H1 (cell line): ENCODE data around the gene AGFG2. TPM values are rescaled to one million over a fixed set of nuclear protein-coding genes. Genes with fewer than 3 reads are reported as not detected.

Experiments
- CTCF ChIA-PET: fragments of 300-600 bp; sonication (Branson Sonifier 250); formaldehyde crosslinking; loops from one replicate; lab custom pipeline; 2021; ENCODE audit not compliant: partially characterized antibody; lab: Charles Lee
- POLR2A ChIA-PET: fragments of 300-600 bp; sonication (Branson Sonifier 250); formaldehyde crosslinking; loops from one replicate; lab custom pipeline; 2021; ENCODE audit warnings: inconsistent platforms; ENCODE audit not compliant: partially characterized antibody; lab: Charles Lee
- DNase-seq, 2 experiments: peaks; one replicate each; pipeline versions ENCODE4 v3.0.0 to v3.0.0-alpha.2; 2010 to 2022; ENCODE audit warnings: low spot score in 2 of 2, low read depth in 1 of 2, mixed read lengths in 1 of 2
- FAIRE-seq: peaks from 2 replicates; lab custom pipeline; 2011; peaks lifted over from hg19 to GRCh38; lab: Jason Lieb, UNC
- H2AFZ ChIP-seq: 2 replicates; pipeline ENCODE4 v1.8.1; 2012; ENCODE audit warnings: low read length, inconsistent platforms
- H2AK5ac ChIP-seq: 2 replicates; pipeline ENCODE4 v1.6.1; 2013; ENCODE audit warnings: low read depth, low read length
- H2BK120ac ChIP-seq: replicated peaks from 2 replicates; pipeline ENCODE3; 2013; ENCODE audit warnings: low read depth, low read length, inconsistent platforms
- H2BK12ac ChIP-seq: 2 replicates; pipeline ENCODE4 v1.6.1; 2013; ENCODE audit warnings: low read depth, low read length
- H2BK15ac ChIP-seq: 2 replicates; pipeline ENCODE4 v1.6.1; 2013; ENCODE audit warnings: low read length
- H2BK20ac ChIP-seq: 2 replicates; pipeline ENCODE4 v1.6.1; 2013; ENCODE audit warnings: low read length
- H2BK5ac ChIP-seq: 2 replicates; pipeline ENCODE4 v1.6.1; 2013; ENCODE audit warnings: low read depth, low read length
- H3K14ac ChIP-seq: 2 replicates; pipeline ENCODE4 v1.6.1; 2013; ENCODE audit warnings: inconsistent platforms; ENCODE audit not compliant: insufficient read length
- H3K18ac ChIP-seq: 2 replicates; pipeline ENCODE4 v1.6.1; 2013; ENCODE audit warnings: low read length; ENCODE audit errors: extremely low read depth
- H3K23ac ChIP-seq: 2 replicates; pipeline ENCODE4 v1.6.1; 2013; ENCODE audit warnings: inconsistent platforms; ENCODE audit not compliant: insufficient read length
- H3K23me2 ChIP-seq: 2 replicates; pipeline ENCODE4 v1.6.1; 2013; ENCODE audit warnings: low read depth, low read length
- H3K27ac ChIP-seq: 2 replicates; pipeline ENCODE4 v1.6.1; 2011; ENCODE audit warnings: low read depth, low read length, inconsistent platforms
- H3K27me3 ChIP-seq, 4 experiments: replicated peaks in 1 of 4; 1 replicate in 1 of 4; 2 replicates in 3 of 4; pipeline versions ENCODE4 v1.6.1 to v1.8.1; 2011 to 2013; ENCODE audit warnings: low read length in 3 of 4, mild to moderate bottlenecking in 3 of 4, inconsistent platforms in 2 of 4, mixed read lengths in 2 of 4, moderate library complexity in 1 of 4; ENCODE audit not compliant: control insufficient read depth in 3 of 4, insufficient read depth in 3 of 4; ENCODE audit errors: extremely low read depth in 1 of 4
- H3K36me3 ChIP-seq, 4 experiments: 2 replicates each; pipeline versions ENCODE4 v1.6.1 to v1.8.1; 2011 to 2013; ENCODE audit warnings: mild to moderate bottlenecking in 4 of 4, low read length in 3 of 4, moderate library complexity in 2 of 4, control low read depth in 1 of 4, inconsistent platforms in 1 of 4; ENCODE audit not compliant: insufficient read depth in 4 of 4, control insufficient read depth in 2 of 4
- H3K4ac ChIP-seq: replicated peaks from 2 replicates; pipeline ENCODE3; 2013; ENCODE audit warnings: low read length, low read depth, mixed read lengths, inconsistent platforms; ENCODE audit not compliant: insufficient read length
- H3K4me1 ChIP-seq, 4 experiments: replicated peaks in 1 of 4; 1 replicate in 1 of 4; 2 replicates in 3 of 4; pipeline versions ENCODE4 v1.6.1 to v1.8.1; 2011 to 2013; ENCODE audit warnings: low read length in 3 of 4, inconsistent platforms in 2 of 4, mixed read lengths in 1 of 4; ENCODE audit not compliant: insufficient read depth in 4 of 4, control insufficient read depth in 3 of 4
- H3K4me2 ChIP-seq, 2 experiments: 2 replicates each; pipeline versions ENCODE4 v1.6.1 to v1.8.1; 2011 to 2013; ENCODE audit warnings: low read depth in 2 of 2, low read length in 2 of 2, control low read depth in 1 of 2, inconsistent platforms in 1 of 2, mild to moderate bottlenecking in 1 of 2; ENCODE audit not compliant: insufficient read depth in 1 of 2
- H3K4me3 ChIP-seq, 4 experiments: fragments of 200-600, 300-600 bp in 1 of 4; sonication (generic), shearing (Covaris generic), sonication (Bioruptor Twin) in 1 of 4; 2 replicates each; pipeline versions ENCODE4 v1.5.1 to v1.8.1; 2011 to 2016; ENCODE audit warnings: low read length in 4 of 4, low read depth in 3 of 4, control low read depth in 2 of 4, inconsistent platforms in 2 of 4, mild to moderate bottlenecking in 2 of 4, mixed read lengths in 1 of 4, moderate library complexity in 1 of 4; ENCODE audit not compliant: insufficient read depth in 2 of 4; ENCODE audit errors: extremely low read depth in 1 of 4
- H3K56ac ChIP-seq: replicated peaks from 2 replicates; pipeline ENCODE3; 2013; ENCODE audit warnings: low read depth, mild to moderate bottlenecking, mixed read lengths, low read length, inconsistent platforms; ENCODE audit not compliant: insufficient read length
- H3K79me1 ChIP-seq: 2 replicates; pipeline ENCODE4 v1.6.1; 2013; ENCODE audit warnings: low read depth, low read length, control low read depth
- H3K79me2 ChIP-seq, 2 experiments: 2 replicates each; pipeline versions ENCODE4 v1.6.1 to v1.8.1; 2012 to 2013; ENCODE audit warnings: low read length in 2 of 2, mild to moderate bottlenecking in 2 of 2, inconsistent platforms in 1 of 2; ENCODE audit not compliant: insufficient read depth in 2 of 2, control insufficient read depth in 1 of 2
- H3K9ac ChIP-seq, 4 experiments: replicated peaks in 1 of 4; 1 replicate in 1 of 4; 2 replicates in 3 of 4; pipeline versions ENCODE4 v1.6.1 to v1.8.1; 2011 to 2013; ENCODE audit warnings: low read depth in 3 of 4, low read length in 3 of 4, control low read depth in 2 of 4, mild to moderate bottlenecking in 2 of 4, moderate library complexity in 2 of 4, inconsistent platforms in 1 of 4; ENCODE audit errors: extremely low read depth in 1 of 4
- H3K9me3 ChIP-seq, 2 experiments: 2 replicates each; pipeline versions ENCODE4 v1.6.1 to v1.8.1; 2012 to 2013; ENCODE audit warnings: mild to moderate bottlenecking in 2 of 2, moderate library complexity in 2 of 2, control low read depth in 1 of 2, inconsistent platforms in 1 of 2, low read depth in 1 of 2, low read length in 1 of 2, mixed read lengths in 1 of 2; ENCODE audit not compliant: insufficient read depth in 2 of 2
- H4K20me1 ChIP-seq, 2 experiments: replicated peaks in 1 of 2; 2 replicates each; pipeline versions ENCODE3 to v1.8.1; 2011 to 2013; ENCODE audit warnings: inconsistent platforms in 2 of 2, low read length in 2 of 2, mild to moderate bottlenecking in 1 of 2; ENCODE audit not compliant: insufficient read depth in 2 of 2, control insufficient read depth in 1 of 2
- H4K5ac ChIP-seq: 2 replicates; pipeline ENCODE4 v1.6.1; 2013; ENCODE audit warnings: low read length, low read depth, mixed read lengths, inconsistent platforms; ENCODE audit not compliant: insufficient read length
- H4K8ac ChIP-seq: 2 replicates; pipeline ENCODE4 v1.8.0; 2013; ENCODE audit warnings: mild to moderate bottlenecking, moderate library complexity, low read length, inconsistent platforms; ENCODE audit not compliant: insufficient read depth; ENCODE audit errors: extremely low read depth
- H4K91ac ChIP-seq: replicated peaks from 2 replicates; pipeline ENCODE3; 2013; ENCODE audit warnings: low read length, mixed read lengths, inconsistent platforms; ENCODE audit not compliant: insufficient read length
- BACH1 ChIP-seq: IDR thresholded peaks from 2 replicates; pipeline ENCODE4 v1.6.1; 2012; ENCODE audit warnings: low read length, improper control_type of control experiment
- CBX5 ChIP-seq: fragments of 300-800, 300-1000 bp; sonication (generic); IDR thresholded peaks from 2 replicates; pipeline ENCODE4 v1.7.1; 2016; ENCODE audit warnings: antibody characterized with exemption, low read length, low read depth
- CTCF ChIP-seq, 3 experiments: IDR thresholded peaks; 1 replicate in 2 of 3; 2 replicates in 1 of 3; pipeline versions ENCODE4 v1.5.1 to v1.6.1; 2011; ENCODE audit warnings: low read length in 3 of 3, mild to moderate bottlenecking in 3 of 3, inconsistent platforms in 2 of 3, low read depth in 1 of 3, moderate library complexity in 1 of 3; ENCODE audit not compliant: insufficient read depth in 1 of 3; ENCODE audit errors: control extremely low read depth in 1 of 3
- FOSL1 ChIP-seq: IDR thresholded peaks from 2 replicates; pipeline ENCODE4 v1.6.1; 2011; ENCODE audit warnings: mild to moderate bottlenecking, low read depth, low read length, moderate library complexity; ENCODE audit not compliant: insufficient read depth
- NRF1 ChIP-seq: IDR thresholded peaks from 2 replicates; pipeline ENCODE4 v1.6.1; 2011; ENCODE audit warnings: mild to moderate bottlenecking, low read depth, low read length, improper control_type of control experiment
- RXRA ChIP-seq: IDR thresholded peaks from 2 replicates; pipeline ENCODE4 v1.6.1; 2011; ENCODE audit warnings: low read depth, mild to moderate bottlenecking, low read length, moderate library complexity; ENCODE audit not compliant: insufficient read depth
- WGBS, 2 experiments: shearing (Covaris generic) in 1 of 2; methylation state at CpG; one replicate each; pipeline versions ENCODE4 v1.1.6 to v1.1.7; 2013 to 2015; ENCODE audit warnings: low lambda C conversion rate in 2 of 2, mixed read lengths in 2 of 2, inconsistent platforms in 1 of 2, low coverage in 1 of 2, missing lambda C conversion rate in 1 of 2; ENCODE audit not compliant: insufficient replicate concordance in 2 of 2, insufficient coverage in 1 of 2, insufficient read length in 1 of 2; ENCODE audit errors: extremely low coverage in 1 of 2, missing lambda C conversion rate in 1 of 2; 5-methylcytosine and 5-hydroxymethylcytosine counted together
- polyA plus RNA-seq, 7 experiments: library from polyadenylated mRNA; depleted of rRNA in 3 of 7; stranded (reverse) in 5 of 7; unstranded in 2 of 7; fragments of >200 nt in 5 of 7; fragments of 200-250 nt in 2 of 7; gene quantifications; 1 replicate in 5 of 7; 2 replicates in 1 of 7; 4 replicates in 1 of 7; pipeline versions ENCODE4 v1.2.1 to v1.2.3, GENCODE V29; 2011 to 2013; ENCODE audit warnings: missing spikeins in 2 of 7, mixed read lengths in 2 of 7
- total RNA-seq: library from RNA; stranded (reverse); fragmentation: NEBNext Ultra II Directional; extraction: Animal tissue kit (Norgen Biotek cat#: 25700); gene quantifications from 2 replicates; pipeline ENCODE4 v1.2.1, GENCODE V29; 2021

The AGFG2 gene
- total and polyA plus RNA-seq, 2 of the 8 experiments (the other 6 are each of a cell fraction or from before 2014, with no cell fraction given), result 7.6 to 11.2 TPM

GRCh38 chr7:100552532-100552931 lies 13.5 kb downstream of the AGFG2 start:
- H3K18ac ChIP-seq, result no peak overlapping the region
- WGBS, 2 experiments, result 93% methylated on average over 2 of the region's 2 CpGs; no CpG with 5 or more reads in 1 of the 2 experiments
- H3K27ac ChIP-seq, result no peak overlapping the region
- H3K79me1 ChIP-seq, result peaks cover 2% of the 10 kb centered on the region; the same call in 1 of the 2 replicates
- H3K36me3 ChIP-seq, result peaks cover 6 to 24% (median 15%) of the 10 kb centered on the region in 4 experiments; a peak in 7 of 8 replicates
- no peak overlapping the region for H3K4ac ChIP-seq
- no peak overlapping the region; the same call in 1 of the 2 replicates for H4K8ac ChIP-seq
- H4K5ac ChIP-seq, result no peak overlapping the region
- no peaks in the 10 kb centered on the region for H3K9me3 ChIP-seq
- H3K9ac ChIP-seq, result no peak overlapping the region
- H3K4me1 ChIP-seq, result peaks cover 0 to under 1% (median 0%) of the 10 kb centered on the region in 4 experiments; a peak in 1 of 7 replicates
- no peak overlapping the region for H3K56ac ChIP-seq
- POLR2A ChIA-PET, result interaction anchor here (1.2 kb wide), 1 partner anchor 124 kb away, joined by 3 read pairs; the partner anchor contains the start of gene ZCWPW1
- no peak overlapping the region for H2BK5ac ChIP-seq
- no peak for DNase-seq
- no peak overlapping the region for H2AK5ac ChIP-seq
- peaks cover 0 to 3% of the 10 kb centered on the region in 2 experiments; a peak in 2 of 4 replicates for H3K79me2 ChIP-seq
- no peak overlapping the region for H3K4me3 ChIP-seq
- H3K23ac ChIP-seq, result no peak overlapping the region
- H4K91ac ChIP-seq, result no peak overlapping the region
- no peaks in the 10 kb centered on the region for H4K20me1 ChIP-seq
- H2AFZ ChIP-seq, result no peak overlapping the region
- H3K4me2 ChIP-seq, result no peak overlapping the region
- CTCF ChIA-PET, result interaction anchor here (0.7 to 26.5 kb wide), 5 partner anchors 11 to 122 kb away, joined by 3 to 341 read pairs (median 3); no protein-coding TSS in a partner anchor
- no peak overlapping the region for H2BK20ac ChIP-seq
- H2BK120ac ChIP-seq, result no peak overlapping the region
- no peak for FAIRE-seq
- no peaks in the 10 kb centered on the region for H3K27me3 ChIP-seq
- no peak overlapping the region for H2BK15ac ChIP-seq
- H3K14ac ChIP-seq, result no peak overlapping the region
- no peaks in the 10 kb centered on the region for H3K23me2 ChIP-seq
- H2BK12ac ChIP-seq, result no peak overlapping the region
- TF ChIP-seq BACH1, result no peak
- no peak for TF ChIP-seq CTCF (IDR thresholded peaks at IDR 0.05; ENCODE audit: control extremely low read depth in 1 of 3, insufficient read depth in 1 of 3, low read depth in 1 of 3, low read length in 3 of 3)
- no peak for TF ChIP-seq FOSL1
- TF ChIP-seq NRF1, result no peak
- no peak for TF ChIP-seq RXRA
- TF ChIP-seq CBX5, result no peak
